Keratinocyte (primary cell): ENCODE results near the gene ZNF804A. TPM values are rescaled to one million over a fixed set of nuclear protein-coding genes. Genes with fewer than 3 reads are reported as not detected.

Experiments
- DNase-seq: peaks from one replicate; pipeline ENCODE4 v3.0.0-alpha.2; 2011; ENCODE audit warnings: low read depth, missing footprints, low spot score
- FAIRE-seq: peaks from 2 replicates; lab custom pipeline; 2011; peaks lifted over from hg19 to GRCh38; lab: Jason Lieb, UNC
- H2AFZ ChIP-seq: 2 replicates; pipeline ENCODE4 v1.6.0; 2012; ENCODE audit warnings: low read length, control low read depth, inconsistent platforms; ENCODE audit not compliant: control insufficient read depth
- H3K27ac ChIP-seq: 2 replicates; pipeline ENCODE4 v1.5.1; 2011; ENCODE audit warnings: low read length; ENCODE audit not compliant: control insufficient read depth, insufficient read depth
- H3K27me3 ChIP-seq: 3 replicates; pipeline ENCODE4 v1.6.0; 2011; ENCODE audit warnings: low read length; ENCODE audit not compliant: control insufficient read depth, insufficient read depth; ENCODE audit errors: extremely low read depth
- H3K36me3 ChIP-seq, 2 experiments: 2 replicates in 1 of 2; 3 replicates in 1 of 2; pipeline ENCODE4 v1.5.1; 2011; ENCODE audit warnings: low read length in 2 of 2, mild to moderate bottlenecking in 1 of 2; ENCODE audit not compliant: control insufficient read depth in 2 of 2, insufficient read depth in 2 of 2; ENCODE audit errors: extremely low read depth in 1 of 2
- H3K4me1 ChIP-seq: 3 replicates; pipeline ENCODE4 v1.5.1; 2011; ENCODE audit warnings: low read length; ENCODE audit not compliant: control insufficient read depth, insufficient read depth; ENCODE audit errors: extremely low read depth
- H3K4me2 ChIP-seq: 3 replicates; pipeline ENCODE4 v1.6.0; 2011; ENCODE audit warnings: low read depth, low read length; ENCODE audit not compliant: control insufficient read depth, insufficient read depth; ENCODE audit errors: extremely low read depth
- H3K4me3 ChIP-seq, 3 experiments: fragments of 200-600 bp in 1 of 3; sonication (generic) in 1 of 3; 2 replicates in 2 of 3; 3 replicates in 1 of 3; pipeline ENCODE4 v1.5.1; 2011 to 2016; ENCODE audit warnings: low read length in 3 of 3, mild to moderate bottlenecking in 3 of 3, control low read depth in 2 of 3, inconsistent platforms in 1 of 3, low read depth in 1 of 3, mixed read lengths in 1 of 3, mixed run types in 1 of 3, moderate library complexity in 1 of 3; ENCODE audit not compliant: control insufficient read depth in 2 of 3, insufficient read depth in 2 of 3; ENCODE audit errors: extremely low read depth in 1 of 3
- H3K79me2 ChIP-seq: 2 replicates; pipeline ENCODE4 v1.6.0; 2012; ENCODE audit warnings: low read length; ENCODE audit not compliant: control insufficient read depth, insufficient read depth
- H3K9ac ChIP-seq: 3 replicates; pipeline ENCODE4 v1.6.0; 2011; ENCODE audit warnings: low read length; ENCODE audit not compliant: control insufficient read depth, insufficient read depth; ENCODE audit errors: extremely low read depth
- H3K9me1 ChIP-seq: 3 replicates; pipeline ENCODE4 v1.6.0; 2011; ENCODE audit warnings: low read length; ENCODE audit not compliant: control insufficient read depth, insufficient read depth; ENCODE audit errors: extremely low read depth
- H3K9me3 ChIP-seq: 2 replicates; pipeline ENCODE4 v1.5.1; 2012; ENCODE audit warnings: low read depth, low read length; ENCODE audit not compliant: control insufficient read depth
- H4K20me1 ChIP-seq: 3 replicates; pipeline ENCODE4 v1.6.0; 2011; ENCODE audit warnings: low read length; ENCODE audit not compliant: control insufficient read depth, insufficient read depth; ENCODE audit errors: extremely low read depth
- CTCF ChIP-seq, 3 experiments: IDR thresholded peaks in 1 of 3; conservative IDR thresholded peaks in 1 of 3; optimal IDR thresholded peaks in 1 of 3; 2 replicates in 2 of 3; 3 replicates in 1 of 3; pipeline versions ENCODE3 to v1.5.1; 2011; ENCODE audit warnings: low read length in 3 of 3, mild to moderate bottlenecking in 3 of 3, moderate library complexity in 2 of 3, control low read depth in 1 of 3, inconsistent platforms in 1 of 3; ENCODE audit not compliant: insufficient read depth in 2 of 3; ENCODE audit errors: extremely low read depth in 1 of 3
- EZH2 ChIP-seq: IDR thresholded peaks from one replicate; pipeline ENCODE4 v1.6.1; 2012; ENCODE audit warnings: inconsistent platforms, mild to moderate bottlenecking, low read length, moderate library complexity
- dilution Hi-C: fragments of 300-500 bp; cut with MboI; formaldehyde crosslinking; loops from one replicate; pipeline ENCODE4 v1.7.0; 2020; ENCODE audit warnings: low sequenced_read_pairs; ENCODE audit not compliant: extremely low pct_ligation_motif_present
- polyA plus RNA-seq, 5 experiments: library from polyadenylated mRNA; depleted of rRNA in 3 of 5; stranded (reverse) in 3 of 5; stranded (forward) in 1 of 5; unstranded in 1 of 5; fragments of >200 nt; gene quantifications; 1 replicate in 1 of 5; 2 replicates in 3 of 5; 3 replicates in 1 of 5; pipeline versions ENCODE4 v1.2.1 to v1.2.3, GENCODE V29; 2011 to 2012; ENCODE audit warnings: missing spikeins in 2 of 5, low read depth in 1 of 5, low replicate concordance in 1 of 5

The ZNF804A gene
- polyA plus RNA-seq, 1 donor (not counting 4 experiments of a cell fraction or from before 2014, with no cell fraction given), result 0.08 TPM

DNA sequence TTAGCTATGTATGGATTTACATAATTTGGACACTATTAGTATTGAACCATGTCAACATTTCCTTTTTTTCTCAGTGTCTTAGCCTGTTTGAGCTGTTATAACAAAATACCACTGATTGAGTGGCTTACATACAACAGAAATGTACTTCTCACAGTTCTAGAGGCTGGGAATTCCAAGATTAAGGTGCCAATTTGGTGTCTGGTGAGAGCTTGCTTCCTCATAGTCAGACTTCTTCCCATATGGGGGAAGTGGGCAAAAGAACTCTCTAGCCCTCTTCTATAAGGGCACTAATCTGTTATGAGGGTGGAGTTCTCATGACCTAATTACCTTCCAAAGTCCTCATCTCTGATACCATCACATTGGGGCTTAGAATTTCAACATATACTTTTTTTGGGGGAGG lies 12.6 kb downstream of the ZNF804A start:
- Histone ChIP-seq H3K4me2 (no peak overlapping the region), H3K9me1 (no peaks in the 10 kb centered on the region), H3K9me3 (no peaks in the 10 kb centered on the region), H2AFZ (no peak overlapping the region), H3K4me3 (no peak overlapping the region), H3K79me2 (no peaks in the 10 kb centered on the region), H3K27ac (no peak overlapping the region), H3K27me3 (no peaks in the 10 kb centered on the region), H3K4me1 (no peaks in the 10 kb centered on the region), H3K9ac (no peak overlapping the region), H4K20me1 (no peaks in the 10 kb centered on the region), H3K36me3 (no peaks in the 10 kb centered on the region)
- no peak for FAIRE-seq
- no peak for DNase-seq
- dilution Hi-C loops, result no loop called here
- TF ChIP-seq CTCF (optimal IDR thresholded peaks at IDR 0.05 in 1 of 3, IDR thresholded peaks at IDR 0.05 in 1 of 3, conservative IDR thresholded peaks at IDR 0.05 in 1 of 3; ENCODE audit: extremely low read depth in 1 of 3, insufficient read depth in 2 of 3, low read length in 3 of 3) (no peak), EZH2 (no peak)

GRCh38 chr2:184611361-184612085 lies 13.2 kb downstream of the ZNF804A start:
- FAIRE-seq (no peak), DNase-seq (peak; percentile 7)
- H3K36me3 ChIP-seq, result no peaks in the 10 kb centered on the region
- H3K4me2 ChIP-seq, result no peak overlapping the region
- no peak overlapping the region for H3K27ac ChIP-seq
- H4K20me1 ChIP-seq, result no peaks in the 10 kb centered on the region
- H3K4me3 ChIP-seq, result no peak overlapping the region
- no peaks in the 10 kb centered on the region for H3K79me2 ChIP-seq
- no peaks in the 10 kb centered on the region for H3K4me1 ChIP-seq
- peak in 2 of 3 experiments; percentile 17 to 27 for TF ChIP-seq CTCF (optimal IDR thresholded peaks at IDR 0.05 in 1 of 3, IDR thresholded peaks at IDR 0.05 in 1 of 3, conservative IDR thresholded peaks at IDR 0.05 in 1 of 3; ENCODE audit: extremely low read depth in 1 of 3, insufficient read depth in 2 of 3, low read length in 3 of 3)
- no peak for TF ChIP-seq EZH2
- H3K27me3 ChIP-seq, result no peaks in the 10 kb centered on the region
- dilution Hi-C loops, result no loop called here
- H3K9me1 ChIP-seq, result no peaks in the 10 kb centered on the region
- no peak overlapping the region for H3K9ac ChIP-seq
- no peaks in the 10 kb centered on the region for H3K9me3 ChIP-seq
- no peak overlapping the region for H2AFZ ChIP-seq
